Thyroid gland (tissue), 4 donors: ENCODE measurements around the gene CAMK1G.

ENCODE experiments used
- CTCF ChIP-seq, 6 experiments: fragments of 200-600 bp in 3 of 6; fragments of 450-650 bp in 3 of 6; sonication (generic) in 3 of 6; IDR thresholded peaks; one replicate each; pipeline ENCODE4 v1.5.1; 2016 to 2019; ENCODE audit warnings: antibody characterized with exemption in 6 of 6, mild to moderate bottlenecking in 2 of 6, inconsistent platforms in 1 of 6, moderate library complexity in 1 of 6
- POLR2A ChIP-seq, 2 donors: fragments of 450-650 bp; IDR thresholded peaks; one replicate each; pipeline ENCODE4 v1.6.1; 2017; ENCODE audit warnings: antibody characterized with exemption in 2 of 2, mild to moderate bottlenecking in 2 of 2, moderate library complexity in 1 of 2

GRCh38 chr1:209560529-209560928 lies 23.0 kb upstream of the CAMK1G start:
- TF ChIP-seq CTCF (IDR thresholded peaks at IDR 0.05) (no peak), POLR2A (IDR thresholded peaks at IDR 0.05) (no peak)
